HUES48 (cell line): Measurements from ENCODE around the gene TMIE.

Experiments used
- H3K27ac ChIP-seq: one replicate; pipeline ENCODE4 v1.7.0; 2013; ENCODE audit warnings: low read depth, low read length, inconsistent platforms
- H3K27me3 ChIP-seq: 2 replicates; pipeline ENCODE4 v1.6.1; 2013; ENCODE audit warnings: mild to moderate bottlenecking, low read length; ENCODE audit not compliant: control insufficient read depth, insufficient read depth
- H3K36me3 ChIP-seq: 2 replicates; pipeline ENCODE4 v1.6.1; 2013; ENCODE audit warnings: low read length; ENCODE audit not compliant: control insufficient read depth, insufficient read depth
- H3K4me1 ChIP-seq: 2 replicates; pipeline ENCODE4 v1.6.1; 2013; ENCODE audit warnings: mild to moderate bottlenecking, low read length; ENCODE audit not compliant: control insufficient read depth, insufficient read depth
- H3K4me3 ChIP-seq: 2 replicates; pipeline ENCODE4 v1.5.1; 2013; ENCODE audit warnings: mild to moderate bottlenecking, low read depth, low read length
- H3K9ac ChIP-seq: 2 replicates; pipeline ENCODE4 v1.6.1; 2013; ENCODE audit warnings: mild to moderate bottlenecking, low read depth, low read length, moderate library complexity
- H3K9me3 ChIP-seq: 2 replicates; pipeline ENCODE4 v1.6.1; 2013; ENCODE audit warnings: low read length; ENCODE audit not compliant: control insufficient read depth, insufficient read depth

Gene TMIE

DNA sequence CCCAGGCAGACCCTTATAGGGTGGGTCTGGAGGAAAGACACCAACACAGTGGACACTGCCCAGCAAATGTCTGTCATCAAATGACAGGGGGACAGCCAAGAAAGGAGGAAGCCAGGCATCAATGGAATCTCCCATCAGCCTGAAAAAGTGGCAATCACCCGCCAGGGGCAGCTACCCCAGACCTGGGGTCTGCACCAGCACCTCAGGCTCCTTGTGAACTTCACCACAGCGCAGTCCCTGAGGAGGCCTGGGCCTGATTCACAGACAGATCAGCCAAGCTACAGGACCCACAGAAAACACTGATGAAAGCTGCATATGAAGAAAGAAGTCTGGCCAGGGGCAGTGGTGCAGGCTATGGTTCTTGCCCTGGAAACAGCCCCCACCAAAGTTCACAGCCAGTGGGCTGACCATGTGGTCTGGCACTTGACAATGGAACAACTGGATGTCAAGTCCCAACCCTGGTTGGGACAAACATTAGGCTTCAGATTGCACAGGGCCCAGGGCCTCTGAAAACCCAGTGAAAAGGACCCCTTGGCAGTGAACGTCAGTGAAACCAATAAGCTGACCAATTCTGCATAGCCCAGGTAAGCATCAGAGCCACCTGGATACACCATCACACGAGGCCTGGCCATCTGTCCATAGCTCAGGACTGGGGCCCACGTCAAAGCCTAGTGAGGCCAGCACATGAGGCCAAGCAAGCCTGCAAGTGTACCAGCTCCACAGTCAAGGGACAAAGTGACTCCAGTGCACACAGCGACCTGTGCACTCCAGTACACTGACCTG is 36.8 kb upstream of the TMIE start:
- H3K4me1 ChIP-seq = peaks cover 41% of the 10 kb centered on the region
- H3K27ac ChIP-seq = no peak overlapping the region
- H3K36me3 ChIP-seq = no peaks in the 10 kb centered on the region
- H3K9ac ChIP-seq = no peak overlapping the region
- H3K27me3 ChIP-seq = no peaks in the 10 kb centered on the region
- H3K9me3 ChIP-seq = no peaks in the 10 kb centered on the region
- H3K4me3 ChIP-seq = no peak overlapping the region

DNA sequence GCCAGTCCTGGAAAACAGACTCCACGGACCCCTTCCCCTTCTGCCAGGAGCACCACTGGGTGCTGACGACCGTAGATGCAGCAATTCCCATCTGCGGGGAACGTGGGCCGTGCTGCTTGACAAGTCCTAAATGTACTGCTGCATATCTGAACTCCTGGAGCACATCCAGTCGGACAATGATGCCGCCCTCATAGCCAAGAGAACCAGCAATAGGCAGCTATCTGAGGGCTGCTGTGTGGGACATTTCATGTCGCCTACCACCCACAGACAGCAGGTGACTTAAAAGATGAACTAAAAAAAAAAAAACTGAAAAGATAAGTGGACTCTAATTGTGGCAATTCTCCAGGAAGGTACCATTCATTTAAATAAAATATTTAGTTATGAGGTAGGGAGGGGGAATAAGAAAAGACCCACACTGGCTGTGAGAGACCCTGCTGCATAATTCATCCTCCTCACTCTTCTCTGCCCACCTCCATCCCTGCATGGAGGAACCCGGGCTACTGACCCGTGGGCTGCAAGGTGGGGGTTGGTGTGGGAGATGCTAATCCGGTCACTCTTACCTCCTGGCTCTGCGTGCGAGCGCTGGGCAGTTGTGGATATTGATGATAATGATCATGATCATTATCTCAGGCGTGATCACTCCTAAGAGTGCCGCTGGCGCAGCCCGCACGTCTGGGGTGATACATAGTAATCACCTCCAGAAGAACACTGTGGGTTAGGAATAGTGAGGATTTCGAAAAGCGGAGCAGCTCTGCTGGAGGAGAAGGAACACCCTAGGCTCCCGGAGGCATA is 36.0 kb upstream of the TMIE start:
- no peak overlapping the region for H3K4me3 ChIP-seq
- no peak overlapping the region for H3K27ac ChIP-seq
- H3K9me3 ChIP-seq = no peaks in the 10 kb centered on the region
- peaks cover 33% of the 10 kb centered on the region for H3K4me1 ChIP-seq
- H3K27me3 ChIP-seq = no peaks in the 10 kb centered on the region
- no peak overlapping the region for H3K9ac ChIP-seq
- H3K36me3 ChIP-seq = no peaks in the 10 kb centered on the region

DNA sequence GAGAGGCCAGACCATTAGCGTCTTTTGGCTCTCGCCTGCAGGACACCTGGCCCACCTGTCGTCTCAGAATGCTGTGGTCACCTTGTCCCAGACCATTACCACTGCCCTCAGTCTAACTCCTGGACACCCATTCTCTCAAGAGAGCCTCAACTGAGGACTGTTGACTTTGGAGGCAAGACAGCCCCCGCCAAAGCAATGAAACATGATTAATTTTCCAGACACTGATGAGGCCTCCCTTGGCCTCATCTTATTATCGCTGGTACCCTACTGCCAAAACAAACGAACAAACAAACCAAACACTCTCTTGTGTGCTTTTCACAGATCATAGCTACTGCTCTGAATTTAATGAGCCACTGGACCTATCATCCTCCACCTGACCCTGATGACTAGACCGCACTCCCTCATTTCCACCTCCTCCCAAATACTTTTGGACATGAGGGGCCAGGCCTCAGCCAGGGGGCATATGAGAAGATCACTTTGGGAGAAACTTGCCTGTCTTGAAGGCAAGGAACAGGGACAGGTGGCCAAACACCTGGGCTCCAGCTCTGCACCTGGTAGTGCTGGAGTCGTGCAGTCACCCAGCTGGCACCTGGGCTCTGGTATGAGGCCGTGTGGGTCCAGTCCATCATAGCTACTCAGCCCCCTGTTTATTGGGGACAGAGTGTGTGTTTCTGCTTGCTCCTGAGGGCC is 35.3 kb upstream of the TMIE start:
- Histone ChIP-seq H3K27ac (no peak overlapping the region), H3K36me3 (no peaks in the 10 kb centered on the region), H3K4me3 (no peak overlapping the region), H3K9ac (no peak overlapping the region), H3K27me3 (no peaks in the 10 kb centered on the region), H3K4me1 (peaks cover 25% of the 10 kb centered on the region), H3K9me3 (no peaks in the 10 kb centered on the region)

DNA sequence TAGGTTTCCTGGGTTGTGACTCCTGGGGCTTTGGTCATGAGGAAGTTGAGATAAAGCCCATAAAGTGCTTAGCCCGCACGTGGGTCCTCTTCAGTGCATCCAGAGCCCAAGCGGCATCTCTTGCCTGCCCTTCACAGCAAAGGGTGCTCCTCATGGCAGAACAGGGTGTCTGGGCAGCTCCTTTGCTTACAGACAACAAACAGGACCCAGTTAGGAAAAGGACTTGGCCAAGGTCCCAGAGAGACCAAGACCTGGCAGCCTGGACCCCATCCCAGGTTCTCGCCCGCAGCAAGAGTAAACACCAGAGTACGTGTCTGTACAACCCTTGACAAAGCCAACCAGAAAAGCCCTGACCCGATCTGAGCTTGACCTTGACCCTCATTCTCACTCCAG is 34.7 kb upstream of the TMIE start:
- H3K9ac ChIP-seq = no peak overlapping the region
- H3K27ac ChIP-seq = no peak overlapping the region
- H3K4me3 ChIP-seq = no peak overlapping the region
- H3K36me3 ChIP-seq = no peaks in the 10 kb centered on the region
- H3K27me3 ChIP-seq = no peaks in the 10 kb centered on the region
- H3K9me3 ChIP-seq = no peaks in the 10 kb centered on the region
- H3K4me1 ChIP-seq = peaks cover 20% of the 10 kb centered on the region

DNA sequence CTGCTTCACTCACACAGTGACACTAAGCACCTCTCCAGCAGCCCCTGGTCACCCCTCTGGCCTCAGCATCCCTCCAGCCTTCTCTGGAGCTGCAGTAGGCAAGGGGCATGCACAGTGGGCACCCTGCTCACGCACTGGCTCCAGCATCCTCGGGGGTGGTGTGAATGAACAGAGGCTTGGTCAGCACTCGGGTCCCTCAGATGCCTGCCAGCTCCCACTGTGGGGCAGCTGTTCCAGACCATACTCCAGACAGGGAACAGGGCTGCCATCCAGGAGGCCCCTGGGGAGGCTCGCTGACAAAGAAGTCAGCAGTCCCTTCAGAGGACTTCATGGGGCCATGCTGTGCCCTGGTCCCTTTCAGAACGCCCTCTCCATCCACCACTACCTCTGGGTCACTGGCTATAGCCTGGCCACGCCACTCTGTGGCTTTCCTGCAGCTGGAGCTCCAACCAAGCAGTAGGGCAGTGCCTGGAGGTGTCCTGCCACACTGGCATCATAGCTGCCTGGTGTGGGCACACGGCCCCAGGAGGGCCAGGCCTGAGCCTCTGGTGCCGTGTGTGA is 34.1 kb upstream of the TMIE start:
- no peaks in the 10 kb centered on the region for H3K9me3 ChIP-seq
- no peaks in the 10 kb centered on the region for H3K36me3 ChIP-seq
- no peak overlapping the region for H3K4me3 ChIP-seq
- H3K4me1 ChIP-seq = peaks cover 13% of the 10 kb centered on the region
- H3K9ac ChIP-seq = no peak overlapping the region
- no peaks in the 10 kb centered on the region for H3K27me3 ChIP-seq
- no peak overlapping the region for H3K27ac ChIP-seq

DNA sequence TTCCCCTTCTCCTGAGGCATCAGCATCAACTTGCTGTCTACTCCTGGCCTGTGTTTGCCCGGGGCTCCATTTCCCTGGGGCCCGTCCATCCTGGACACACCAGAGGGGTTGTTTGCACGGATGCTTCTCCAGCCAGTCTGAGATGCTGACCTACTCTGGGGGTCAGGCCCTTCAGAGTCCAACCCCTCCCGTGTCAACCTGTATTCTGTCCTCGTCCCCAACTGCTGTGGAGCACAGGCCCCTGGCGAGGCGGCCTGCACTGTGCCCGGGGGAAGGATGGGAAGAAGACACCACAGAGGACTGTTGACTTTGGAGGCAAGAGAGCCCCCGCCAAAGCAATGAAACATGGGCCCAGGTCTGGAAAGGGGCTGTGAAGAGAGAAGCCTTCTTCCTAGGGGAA is 33.5 kb upstream of the TMIE start:
- no peaks in the 10 kb centered on the region for H3K9me3 ChIP-seq
- no peaks in the 10 kb centered on the region for H3K27me3 ChIP-seq
- no peaks in the 10 kb centered on the region for H3K36me3 ChIP-seq
- H3K9ac ChIP-seq = no peak overlapping the region
- no peak overlapping the region for H3K27ac ChIP-seq
- peaks cover 9% of the 10 kb centered on the region for H3K4me1 ChIP-seq
- no peak overlapping the region for H3K4me3 ChIP-seq

DNA sequence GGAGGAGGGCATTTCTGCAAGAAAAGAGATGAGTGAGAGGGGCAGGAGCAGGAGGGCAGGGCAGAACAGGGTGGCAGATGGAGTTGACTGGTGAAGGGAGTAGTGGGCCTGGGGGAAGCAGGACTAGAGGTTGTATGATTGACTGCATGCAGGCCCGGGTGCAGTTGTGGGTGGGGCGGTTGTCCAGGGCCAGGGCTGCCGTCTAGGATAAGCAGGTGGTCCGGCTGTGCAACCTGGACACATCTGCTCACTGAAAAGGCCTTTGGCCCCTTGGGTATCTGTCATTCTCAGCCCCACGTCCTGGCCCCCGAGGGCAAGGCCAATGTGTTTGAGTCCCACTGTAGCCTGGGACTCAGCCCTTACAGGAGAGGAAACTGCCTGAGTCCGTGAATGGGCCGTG is 33.1 kb upstream of the TMIE start:
- Histone ChIP-seq H3K4me3 (no peak overlapping the region), H3K9ac (no peak overlapping the region), H3K27me3 (no peaks in the 10 kb centered on the region), H3K36me3 (no peaks in the 10 kb centered on the region), H3K9me3 (no peaks in the 10 kb centered on the region), H3K27ac (no peak overlapping the region), H3K4me1 (peaks cover 4% of the 10 kb centered on the region; the same call in 1 of the 2 replicates)

DNA sequence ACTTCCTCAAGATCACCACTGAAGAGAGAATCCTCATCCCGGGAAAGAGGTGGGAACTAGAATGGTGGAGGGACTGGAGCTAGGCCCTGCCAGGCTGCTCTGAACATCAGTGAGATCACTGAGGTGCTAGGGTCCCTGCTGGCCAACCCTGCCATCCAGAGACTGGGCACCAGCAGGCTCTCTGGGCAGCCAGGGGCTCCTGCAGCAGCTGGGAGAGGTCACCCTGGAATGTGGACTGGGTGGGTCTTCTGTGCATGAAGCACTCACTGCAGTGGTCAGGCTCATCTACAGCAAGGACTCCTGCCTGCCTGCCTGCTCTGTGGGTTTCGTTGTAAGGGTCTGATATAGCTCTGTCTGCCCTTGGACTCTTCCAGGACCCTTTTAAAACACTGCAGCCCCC is 32.6 kb upstream of the TMIE start:
- Histone ChIP-seq H3K27ac (no peak overlapping the region), H3K4me1 (no peaks in the 10 kb centered on the region), H3K4me3 (no peak overlapping the region), H3K36me3 (no peaks in the 10 kb centered on the region), H3K9ac (no peak overlapping the region), H3K27me3 (no peaks in the 10 kb centered on the region), H3K9me3 (no peaks in the 10 kb centered on the region)

DNA sequence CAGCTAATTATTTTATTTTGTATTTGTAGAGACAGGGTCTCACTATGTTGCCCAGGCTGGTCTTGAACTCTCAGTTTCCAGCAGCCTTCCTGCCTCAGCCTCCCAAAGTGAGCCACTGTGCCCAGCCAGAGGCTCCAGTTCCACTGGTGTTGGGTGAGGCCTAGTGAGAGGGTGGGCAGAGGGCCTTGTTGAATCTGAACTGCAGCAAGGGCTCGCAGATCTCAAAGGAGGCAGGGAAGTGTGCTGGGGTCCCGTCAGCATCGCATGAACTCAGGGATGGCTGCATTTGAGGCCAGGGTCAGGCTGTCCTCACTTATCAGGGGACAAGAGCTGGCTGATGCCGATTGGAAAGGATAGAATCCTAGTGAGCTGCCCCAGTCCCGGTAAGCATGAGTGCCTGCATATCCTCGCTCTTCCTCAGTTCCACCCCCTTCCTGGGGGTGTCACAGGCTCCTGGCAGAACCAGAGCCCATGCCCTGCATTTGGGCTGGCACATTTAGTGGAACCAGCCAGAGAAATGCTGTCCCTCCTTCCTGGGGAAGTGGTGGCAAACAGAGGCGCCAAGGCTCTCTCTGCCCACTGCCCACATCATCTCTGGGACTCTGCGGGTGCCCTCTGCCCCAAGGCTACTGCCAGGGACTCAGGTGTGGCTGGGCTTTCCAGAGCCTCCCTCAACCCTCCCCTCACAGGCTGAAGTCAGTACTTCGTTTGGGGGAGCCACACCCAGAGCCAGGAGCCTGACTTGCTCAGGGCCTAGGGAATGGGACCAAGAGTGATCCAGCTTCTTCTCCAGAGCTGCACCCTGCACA is 31.8 kb upstream of the TMIE start:
- no peaks in the 10 kb centered on the region for H3K27me3 ChIP-seq
- H3K27ac ChIP-seq = no peak overlapping the region
- H3K36me3 ChIP-seq = no peaks in the 10 kb centered on the region
- H3K9ac ChIP-seq = no peak overlapping the region
- no peak overlapping the region for H3K4me3 ChIP-seq
- no peaks in the 10 kb centered on the region for H3K4me1 ChIP-seq
- no peaks in the 10 kb centered on the region for H3K9me3 ChIP-seq

DNA sequence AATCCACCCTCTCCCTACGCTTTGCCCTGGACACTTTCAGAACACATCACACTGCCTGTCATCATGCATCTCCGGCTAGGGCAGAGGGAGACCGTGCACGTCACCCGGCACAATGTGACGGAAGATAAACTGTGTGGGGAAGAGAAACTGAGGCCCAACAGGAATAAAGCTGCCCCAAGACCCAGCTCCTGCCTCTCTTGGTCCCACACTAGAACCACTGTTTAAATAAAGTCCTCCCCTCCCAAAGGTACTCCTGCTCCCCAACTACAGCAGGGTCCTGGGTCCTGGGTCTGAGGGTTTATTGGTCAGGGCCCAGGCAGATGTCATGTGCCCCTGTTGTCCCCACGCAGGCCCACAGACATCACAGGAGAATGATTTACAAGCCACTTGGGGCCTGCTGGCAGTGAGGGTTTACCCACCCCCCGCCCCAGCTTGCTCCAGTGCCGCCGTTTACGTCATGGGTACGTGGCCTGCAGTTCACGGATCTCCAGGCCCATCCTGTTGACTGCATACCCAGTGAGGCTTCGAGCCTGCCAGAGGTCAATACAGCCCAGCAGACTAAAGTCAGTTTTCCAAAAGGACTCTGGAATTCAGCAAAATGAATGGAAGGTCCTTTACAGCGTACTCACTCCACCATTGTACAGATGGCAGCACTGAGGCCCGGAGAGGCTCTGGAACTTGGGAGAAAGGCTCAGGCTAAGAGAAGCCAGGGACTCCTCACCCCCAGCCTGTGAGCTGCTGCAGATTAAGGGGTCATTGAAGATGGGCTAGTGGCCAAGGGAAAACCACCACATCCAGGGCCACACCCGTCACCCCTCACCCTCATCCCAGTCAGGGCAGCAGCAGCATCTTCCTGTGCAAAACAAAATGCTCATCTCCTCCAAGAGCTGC is 30.9 kb upstream of the TMIE start:
- no peaks in the 10 kb centered on the region for H3K9me3 ChIP-seq
- no peaks in the 10 kb centered on the region for H3K4me1 ChIP-seq
- H3K4me3 ChIP-seq = no peak overlapping the region
- no peak overlapping the region for H3K9ac ChIP-seq
- H3K36me3 ChIP-seq = no peaks in the 10 kb centered on the region
- H3K27ac ChIP-seq = no peak overlapping the region
- no peaks in the 10 kb centered on the region for H3K27me3 ChIP-seq
